ENCODE data around the gene TEF. TPM values are rescaled to one million over a fixed set of nuclear protein-coding genes. Genes with fewer than 3 reads are reported as not detected.

The TEF gene
- total RNA-seq, 1 donor = 17.4 TPM

DNA sequence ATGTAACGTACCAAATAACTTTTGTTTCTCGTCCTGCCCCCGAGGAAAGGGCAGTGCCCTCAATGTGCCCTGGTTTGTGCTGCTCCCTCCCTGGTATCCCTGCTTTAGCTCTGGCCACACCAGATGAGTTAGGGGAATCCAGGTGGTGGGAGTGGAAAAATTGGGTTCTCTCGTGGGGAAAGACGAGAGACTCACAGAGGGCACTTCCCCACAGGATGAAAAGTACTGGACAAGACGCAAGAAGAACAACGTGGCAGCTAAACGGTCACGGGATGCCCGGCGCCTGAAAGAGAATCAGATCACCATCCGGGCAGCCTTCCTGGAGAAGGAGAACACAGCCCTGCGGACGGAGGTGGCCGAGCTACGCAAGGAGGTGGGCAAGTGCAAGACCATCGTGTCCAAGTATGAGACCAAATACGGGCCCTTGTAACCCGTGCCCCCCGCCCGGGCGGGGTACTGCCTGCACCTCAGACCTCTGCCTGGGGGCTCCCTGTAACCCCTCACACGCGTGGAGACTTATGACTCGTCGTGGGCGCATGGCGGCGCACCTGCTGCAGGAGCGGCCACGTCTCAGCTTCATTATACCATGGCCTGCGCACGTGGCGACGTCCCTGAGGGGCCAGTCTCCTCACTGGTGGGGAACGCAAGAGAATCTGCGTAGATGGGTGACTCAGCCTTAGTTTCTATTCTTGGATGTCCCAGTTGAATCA, 13.9 kb downstream of the TEF start:
- peak; percentile 52 for DNase-seq (ENCODE audit: insufficient read length, low spot score, missing footprints)
- Histone ChIP-seq H3K36me3 (ENCODE audit: insufficient read depth, low read length) (peaks cover 20% of the 10 kb centered on the region), H3K27me3 (ENCODE audit: insufficient read depth, low read length) (no peaks in the 10 kb centered on the region), H3K4me2 (ENCODE audit: insufficient read depth, low read length) (no peak overlapping the region), H3K4me3 (ENCODE audit: insufficient read depth, low read length) (no peak overlapping the region), H3K79me2 (ENCODE audit: insufficient read depth, low read length) (no peaks in the 10 kb centered on the region), H2AFZ (ENCODE audit: low read length) (no peak overlapping the region), H4K20me1 (ENCODE audit: insufficient read depth, low read length) (no peaks in the 10 kb centered on the region), H3K4me1 (ENCODE audit: insufficient read depth, low read length) (peaks cover 7% of the 10 kb centered on the region), H3K9me3 (ENCODE audit: low read depth, low read length) (no peaks in the 10 kb centered on the region), H3K27ac (ENCODE audit: low read depth, low read length) (no peak overlapping the region)
- TF ChIP-seq, protein P1, sequence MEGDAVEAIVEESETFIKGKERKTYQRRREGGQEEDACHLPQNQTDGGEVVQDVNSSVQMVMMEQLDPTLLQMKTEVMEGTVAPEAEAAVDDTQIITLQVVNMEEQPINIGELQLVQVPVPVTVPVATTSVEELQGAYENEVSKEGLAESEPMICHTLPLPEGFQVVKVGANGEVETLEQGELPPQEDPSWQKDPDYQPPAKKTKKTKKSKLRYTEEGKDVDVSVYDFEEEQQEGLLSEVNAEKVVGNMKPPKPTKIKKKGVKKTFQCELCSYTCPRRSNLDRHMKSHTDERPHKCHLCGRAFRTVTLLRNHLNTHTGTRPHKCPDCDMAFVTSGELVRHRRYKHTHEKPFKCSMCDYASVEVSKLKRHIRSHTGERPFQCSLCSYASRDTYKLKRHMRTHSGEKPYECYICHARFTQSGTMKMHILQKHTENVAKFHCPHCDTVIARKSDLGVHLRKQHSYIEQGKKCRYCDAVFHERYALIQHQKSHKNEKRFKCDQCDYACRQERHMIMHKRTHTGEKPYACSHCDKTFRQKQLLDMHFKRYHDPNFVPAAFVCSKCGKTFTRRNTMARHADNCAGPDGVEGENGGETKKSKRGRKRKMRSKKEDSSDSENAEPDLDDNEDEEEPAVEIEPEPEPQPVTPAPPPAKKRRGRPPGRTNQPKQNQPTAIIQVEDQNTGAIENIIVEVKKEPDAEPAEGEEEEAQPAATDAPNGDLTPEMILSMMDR (IDR thresholded peaks at IDR 0.05; ENCODE audit: extremely low read depth, low read depth, low read length) = no peak

GRCh38 chr22:41397143-41397811, 15.5 kb downstream of the TEF start:
- peaks cover 13% of the 10 kb centered on the region for H3K4me1 ChIP-seq (ENCODE audit: insufficient read depth, low read length)
- DNase-seq (ENCODE audit: insufficient read length, low spot score, missing footprints) = peak; percentile 42
- no peak overlapping the region for H2AFZ ChIP-seq (ENCODE audit: low read length)
- no peaks in the 10 kb centered on the region for H4K20me1 ChIP-seq (ENCODE audit: insufficient read depth, low read length)
- no peaks in the 10 kb centered on the region for H3K27me3 ChIP-seq (ENCODE audit: insufficient read depth, low read length)
- H3K36me3 ChIP-seq (ENCODE audit: insufficient read depth, low read length) = peaks cover 16% of the 10 kb centered on the region
- H3K79me2 ChIP-seq (ENCODE audit: insufficient read depth, low read length) = no peaks in the 10 kb centered on the region
- no peaks in the 10 kb centered on the region for H3K9me3 ChIP-seq (ENCODE audit: low read depth, low read length)
- H3K4me2 ChIP-seq (ENCODE audit: insufficient read depth, low read length) = no peak overlapping the region
- no peak overlapping the region for H3K27ac ChIP-seq (ENCODE audit: low read depth, low read length)
- TF ChIP-seq, protein P1 (IDR thresholded peaks at IDR 0.05; ENCODE audit: extremely low read depth, low read depth, low read length) = no peak
- H3K4me3 ChIP-seq (ENCODE audit: insufficient read depth, low read length) = no peak overlapping the region

GRCh38 chr22:41398921-41399320, 17.2 kb downstream of the TEF start:
- Histone ChIP-seq H4K20me1 (ENCODE audit: insufficient read depth, low read length) (no peaks in the 10 kb centered on the region), H3K4me1 (ENCODE audit: insufficient read depth, low read length) (peaks cover 14% of the 10 kb centered on the region), H3K27me3 (ENCODE audit: insufficient read depth, low read length) (no peaks in the 10 kb centered on the region), H3K4me2 (ENCODE audit: insufficient read depth, low read length) (no peak overlapping the region), H3K4me3 (ENCODE audit: insufficient read depth, low read length) (no peak overlapping the region), H3K36me3 (ENCODE audit: insufficient read depth, low read length) (peaks cover 16% of the 10 kb centered on the region), H3K9me3 (ENCODE audit: low read depth, low read length) (no peaks in the 10 kb centered on the region), H3K27ac (ENCODE audit: low read depth, low read length) (no peak overlapping the region), H2AFZ (ENCODE audit: low read length) (no peak overlapping the region), H3K79me2 (ENCODE audit: insufficient read depth, low read length) (no peaks in the 10 kb centered on the region)
- DNase-seq (ENCODE audit: insufficient read length, low spot score, missing footprints) = peak; percentile 66
- TF ChIP-seq, protein P1 (IDR thresholded peaks at IDR 0.05; ENCODE audit: extremely low read depth, low read depth, low read length) = no peak
